Upper lobe of left lung (tissue), 6 donors: ENCODE data around the gene SH3BP5. TPM values are rescaled to one million over a fixed set of nuclear protein-coding genes. Genes with fewer than 3 reads are reported as not detected.

ENCODE experiments used
- ATAC-seq, 2 donors: fragments of 200-7000 bp; cut with Tn5 transposase; one replicate each; pipeline ENCODE4 v1.9.1; 2022; ENCODE audit warnings: mild to moderate bottlenecking in 2 of 2, moderate library complexity in 2 of 2; ENCODE audit not compliant: low FRiP score in 2 of 2
- DNase-seq, 2 donors: peaks; one replicate each; pipeline ENCODE4 v3.0.0-alpha.2; 2019 to 2020
- H3K27ac ChIP-seq, 4 donors: fragments of 200-600 bp; sonication (generic); one replicate each; pipeline ENCODE4 v1.5.1; 2016 to 2019
- H3K27me3 ChIP-seq, 4 donors: fragments of 200-600 bp; sonication (generic); one replicate each; pipeline ENCODE4 v1.5.1; 2017 to 2019
- H3K36me3 ChIP-seq, 4 donors: fragments of 200-600 bp; sonication (generic); one replicate each; pipeline ENCODE4 v1.5.1; 2016 to 2019
- H3K4me1 ChIP-seq, 4 donors: fragments of 200-600 bp; sonication (generic); one replicate each; pipeline ENCODE4 v1.5.1; 2018 to 2019
- H3K4me3 ChIP-seq, 4 donors: fragments of 200-600 bp; sonication (generic); one replicate each; pipeline ENCODE4 v1.5.1; 2017 to 2019; ENCODE audit warnings: mild to moderate bottlenecking in 2 of 4, moderate library complexity in 1 of 4
- H3K9me3 ChIP-seq, 4 donors: fragments of 200-600 bp; sonication (generic); one replicate each; pipeline ENCODE4 v1.5.1; 2018 to 2019
- EP300 ChIP-seq, 4 donors: sonication (generic); formaldehyde crosslinking; IDR thresholded peaks; one replicate each; pipeline ENCODE4 v1.5.1; 2017; ENCODE audit warnings: antibody characterized with exemption in 4 of 4, control low read depth in 2 of 4
- POLR2A ChIP-seq, 4 donors: fragments of 450-650 bp; IDR thresholded peaks; one replicate each; pipeline ENCODE4 v1.5.1; 2016 to 2017; ENCODE audit warnings: antibody characterized with exemption in 4 of 4, mild to moderate bottlenecking in 2 of 4
- POLR2AphosphoS5 ChIP-seq, 2 donors: sonication (generic); formaldehyde crosslinking; IDR thresholded peaks; one replicate each; pipeline ENCODE4 v1.5.1; 2017; ENCODE audit warnings: antibody characterized with exemption in 2 of 2
- WGBS, 2 donors: methylation state at CpG; one replicate each; pipeline ENCODE4 v1.1.5; 2017 to 2018; 5-methylcytosine and 5-hydroxymethylcytosine counted together
- total RNA-seq, 6 donors: library from RNA; depleted of rRNA in 4 of 6; stranded (reverse); fragments of >200 nt in 4 of 6; gene quantifications; one replicate each; pipeline versions ENCODE4 v1.1.0 to v1.2.1, GENCODE V29; 2016 to 2021
- TF ChIP-seq, protein P1 (sequence below), 6 experiments: fragments of 450-650 bp in 4 of 6; fragments of 200-600 bp in 2 of 6; sonication (generic) in 2 of 6; IDR thresholded peaks; one replicate each; pipeline ENCODE4 v1.5.1; 2016 to 2019; ENCODE audit warnings: antibody characterized with exemption in 6 of 6
- donor health status: DM: no; HTN: no; CAD: no; lungs with moderate emphysema.
- donor health status: DM: no; HTN: yes; CAD: no; lungs with severe emphysema.

Gene SH3BP5
- total RNA-seq, 6 donors from 2014 or later = 83.8 to 150 (median 94.7) TPM

DNA sequence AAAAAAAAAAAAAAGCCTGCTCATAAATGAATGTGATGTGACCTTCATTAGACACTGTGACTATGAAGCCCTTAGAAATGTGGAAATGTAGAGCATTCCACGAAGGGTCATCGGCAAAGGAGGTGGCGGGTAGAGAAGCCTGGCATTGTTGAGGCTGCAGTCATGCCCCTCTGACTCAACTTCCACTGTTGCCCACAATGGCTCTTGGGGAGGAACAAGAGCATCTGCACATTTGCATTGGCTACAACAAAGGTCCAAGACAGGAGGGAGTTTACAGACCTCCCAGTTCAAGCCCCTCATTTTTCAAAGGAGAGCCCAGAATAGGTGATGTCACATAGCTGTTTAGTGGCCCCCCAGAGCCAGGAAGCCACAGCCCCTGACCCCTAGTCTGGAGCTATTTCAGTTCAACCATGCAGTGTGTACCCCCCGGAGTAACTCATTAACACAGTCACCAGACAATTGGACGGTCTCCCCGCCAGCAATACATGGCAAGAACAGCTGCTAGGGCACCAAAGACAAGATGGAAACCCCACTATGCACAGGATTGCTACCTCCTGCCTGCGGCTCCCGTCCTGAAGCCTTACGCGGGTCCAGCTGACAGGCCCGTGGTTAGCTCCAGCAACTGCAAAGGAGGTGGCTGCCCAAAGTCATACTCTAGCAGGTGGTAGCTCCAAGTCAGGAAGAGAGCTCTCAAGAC is 56.2 kb downstream of the SH3BP5 start:
- Histone ChIP-seq H3K4me1 (peaks cover 17 to 63% (median 44%) of the 10 kb centered on the region in 4 donors), H3K27me3 (no peaks in the 10 kb centered on the region), H3K4me3 (no peak overlapping the region), H3K9me3 (no peaks in the 10 kb centered on the region), H3K36me3 (no peaks in the 10 kb centered on the region), H3K27ac (no peak overlapping the region)
- peak in 1 of 2 donors; percentile 29 for DNase-seq
- WGBS, 2 donors = 88 to 90% methylated on average over 9 to 11 of the region's 11 CpGs
- no peak for TF ChIP-seq POLR2AphosphoS5 (IDR thresholded peaks at IDR 0.05)
- no peak for TF ChIP-seq POLR2A (IDR thresholded peaks at IDR 0.05)
- no peak for TF ChIP-seq EP300 (IDR thresholded peaks at IDR 0.05)
- TF ChIP-seq, protein P1, sequence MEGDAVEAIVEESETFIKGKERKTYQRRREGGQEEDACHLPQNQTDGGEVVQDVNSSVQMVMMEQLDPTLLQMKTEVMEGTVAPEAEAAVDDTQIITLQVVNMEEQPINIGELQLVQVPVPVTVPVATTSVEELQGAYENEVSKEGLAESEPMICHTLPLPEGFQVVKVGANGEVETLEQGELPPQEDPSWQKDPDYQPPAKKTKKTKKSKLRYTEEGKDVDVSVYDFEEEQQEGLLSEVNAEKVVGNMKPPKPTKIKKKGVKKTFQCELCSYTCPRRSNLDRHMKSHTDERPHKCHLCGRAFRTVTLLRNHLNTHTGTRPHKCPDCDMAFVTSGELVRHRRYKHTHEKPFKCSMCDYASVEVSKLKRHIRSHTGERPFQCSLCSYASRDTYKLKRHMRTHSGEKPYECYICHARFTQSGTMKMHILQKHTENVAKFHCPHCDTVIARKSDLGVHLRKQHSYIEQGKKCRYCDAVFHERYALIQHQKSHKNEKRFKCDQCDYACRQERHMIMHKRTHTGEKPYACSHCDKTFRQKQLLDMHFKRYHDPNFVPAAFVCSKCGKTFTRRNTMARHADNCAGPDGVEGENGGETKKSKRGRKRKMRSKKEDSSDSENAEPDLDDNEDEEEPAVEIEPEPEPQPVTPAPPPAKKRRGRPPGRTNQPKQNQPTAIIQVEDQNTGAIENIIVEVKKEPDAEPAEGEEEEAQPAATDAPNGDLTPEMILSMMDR (IDR thresholded peaks at IDR 0.05) = no peak
- no peak for ATAC-seq

DNA sequence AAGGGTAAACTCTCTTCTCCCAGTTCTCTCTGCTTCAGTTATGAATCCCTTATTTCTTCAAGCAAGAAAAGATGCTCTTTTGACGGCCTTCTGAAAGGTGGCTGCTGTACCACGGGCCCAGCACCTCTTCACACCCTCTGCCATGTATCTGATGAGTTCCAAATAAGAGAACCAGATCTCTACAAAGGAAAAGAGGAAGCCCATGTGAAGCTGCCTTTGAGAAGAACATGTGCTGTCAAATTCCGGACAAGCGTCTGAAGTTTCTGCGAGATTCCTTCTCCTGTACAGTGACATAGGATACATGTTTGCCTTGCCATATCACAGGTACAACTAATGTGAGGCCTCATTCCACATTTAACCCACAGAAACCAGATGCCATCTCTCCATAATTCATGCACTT is 59.2 kb downstream of the SH3BP5 start:
- peaks cover 0 to 13% (median 6%) of the 10 kb centered on the region in 4 donors for H3K36me3 ChIP-seq
- peak overlapping the region; percentile 71 to 81 (median 79) for H3K27ac ChIP-seq
- no peaks in the 10 kb centered on the region for H3K9me3 ChIP-seq
- no peaks in the 10 kb centered on the region for H3K27me3 ChIP-seq
- TF ChIP-seq, protein P1 (IDR thresholded peaks at IDR 0.05) = no peak
- peak in 1 of 4 donors; percentile 29 for TF ChIP-seq POLR2A (IDR thresholded peaks at IDR 0.05)
- no peak for ATAC-seq
- H3K4me1 ChIP-seq = peaks cover 36 to 75% (median 56%) of the 10 kb centered on the region in 4 donors
- no peak overlapping the region for H3K4me3 ChIP-seq
- 58 to 65% methylated on average over 5 of the region's 5 CpGs for WGBS, 2 donors
- peak in 1 of 2 donors; percentile 19 for DNase-seq

DNA sequence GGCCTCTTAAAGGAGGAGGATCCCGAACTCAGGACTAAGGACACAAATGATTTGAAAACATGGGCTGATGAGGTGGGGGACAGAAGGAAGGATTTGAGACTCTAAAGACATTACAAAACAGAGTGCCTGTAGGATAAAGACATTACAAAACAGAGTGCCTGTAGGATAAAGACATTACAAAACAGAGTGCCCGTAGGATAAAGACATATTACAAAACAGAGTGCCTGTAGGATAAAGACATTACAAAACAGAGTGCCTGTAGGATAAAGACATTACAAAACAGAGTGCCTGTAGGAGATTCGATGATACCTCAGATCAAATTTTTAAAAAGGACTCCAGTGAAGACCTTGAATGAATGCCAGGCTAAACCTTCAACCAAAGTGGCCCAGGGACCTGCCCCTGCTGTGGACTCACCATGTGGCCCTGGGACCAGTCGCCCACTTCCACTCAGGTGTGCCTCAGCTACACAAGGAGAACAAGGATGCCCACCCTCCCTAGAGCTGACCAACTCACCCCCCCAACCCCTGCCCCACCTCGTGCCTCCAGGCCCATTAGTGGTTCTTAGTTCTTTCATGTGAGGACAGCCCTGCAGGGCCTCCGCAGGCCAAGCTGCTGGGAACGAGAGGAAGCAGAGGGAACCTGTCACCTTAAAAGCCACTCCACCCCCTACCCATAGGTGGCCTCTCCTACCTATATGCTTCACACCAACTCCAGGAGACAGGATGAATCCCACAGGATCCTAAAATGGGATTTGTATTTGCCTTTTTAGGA is 59.8 kb downstream of the SH3BP5 start:
- ATAC-seq = no peak
- Histone ChIP-seq H3K4me1 (peaks cover 42 to 75% (median 62%) of the 10 kb centered on the region in 4 donors), H3K27ac (peak overlapping the region; percentile 71 to 81 (median 79)), H3K27me3 (no peaks in the 10 kb centered on the region), H3K4me3 (no peak overlapping the region), H3K36me3 (peaks cover 0 to 14% (median 6%) of the 10 kb centered on the region in 4 donors), H3K9me3 (no peaks in the 10 kb centered on the region)
- DNase-seq = no peak
- TF ChIP-seq POLR2A (IDR thresholded peaks at IDR 0.05) (no peak), POLR2AphosphoS5 (IDR thresholded peaks at IDR 0.05) (no peak), EP300 (IDR thresholded peaks at IDR 0.05) (no peak)
- TF ChIP-seq, protein P1 (IDR thresholded peaks at IDR 0.05) = no peak
- 59 to 75% methylated on average over 5 to 7 of the region's 7 CpGs for WGBS, 2 donors

DNA sequence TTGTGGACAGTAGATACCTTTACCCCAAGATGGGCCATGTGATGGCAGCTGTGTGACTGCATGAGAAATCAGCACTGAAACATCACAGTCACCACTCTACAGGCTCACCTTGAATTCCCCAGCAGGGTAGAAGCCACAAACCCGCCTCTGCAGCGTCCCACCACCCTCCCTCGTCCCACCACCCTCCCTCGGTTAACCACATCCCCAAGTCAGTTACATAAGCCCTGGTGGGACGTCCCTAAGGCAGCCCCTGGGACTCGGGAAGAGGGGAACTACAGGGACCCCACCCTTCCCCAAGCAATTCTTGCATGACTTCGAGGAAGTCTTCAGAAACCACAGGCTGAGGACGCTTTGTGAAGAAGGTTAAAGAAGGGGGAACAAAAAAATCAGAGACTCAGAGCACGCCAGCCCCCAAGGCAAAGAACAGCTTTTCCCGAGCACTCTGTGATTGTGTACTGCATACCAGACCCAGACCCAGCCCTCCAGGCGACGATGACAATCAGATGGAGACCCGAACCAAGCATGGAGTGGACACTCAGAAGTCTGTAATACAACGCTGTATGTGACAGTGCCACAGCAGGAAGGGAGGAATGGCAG is 60.5 kb downstream of the SH3BP5 start:
- peaks cover 0 to 14% (median 6%) of the 10 kb centered on the region in 4 donors for H3K36me3 ChIP-seq
- peak; percentile 74 to 76 for TF ChIP-seq POLR2AphosphoS5 (IDR thresholded peaks at IDR 0.05)
- TF ChIP-seq POLR2A (IDR thresholded peaks at IDR 0.05) = peak in 1 of 4 donors; percentile 44
- TF ChIP-seq, protein P1 (IDR thresholded peaks at IDR 0.05) = no peak
- TF ChIP-seq EP300 (IDR thresholded peaks at IDR 0.05) = peak in 2 of 4 donors; percentile 42 to 81
- no peaks in the 10 kb centered on the region for H3K9me3 ChIP-seq
- H3K4me1 ChIP-seq = peaks cover 44 to 78% (median 66%) of the 10 kb centered on the region in 4 donors
- DNase-seq (peak in 1 of 2 donors; percentile 80), ATAC-seq (peak; percentile 68)
- H3K27me3 ChIP-seq = no peaks in the 10 kb centered on the region
- WGBS, 2 donors = 47 to 57% methylated on average over 14 of the region's 14 CpGs
- H3K27ac ChIP-seq = peak overlapping the region; percentile 71 to 81 (median 79)
- no peak overlapping the region for H3K4me3 ChIP-seq
